Duodenal mucosa (tissue), 2 donors: Measurements from ENCODE around the gene CFAP58.

ENCODE experiments used
- H3K27ac ChIP-seq: one replicate; pipeline ENCODE4 v1.7.0; 2013; ENCODE audit warnings: low read depth, low read length
- H3K27me3 ChIP-seq, 2 donors: one replicate each; pipeline ENCODE4 v1.7.0; 2013; ENCODE audit warnings: low read length in 2 of 2, control low read depth in 1 of 2; ENCODE audit not compliant: insufficient read depth in 2 of 2, control insufficient read depth in 1 of 2
- H3K36me3 ChIP-seq, 2 donors: one replicate each; pipeline ENCODE4 v1.7.0; 2013; ENCODE audit warnings: low read length in 2 of 2, control low read depth in 1 of 2; ENCODE audit not compliant: insufficient read depth in 2 of 2, control insufficient read depth in 1 of 2
- H3K4me1 ChIP-seq, 2 donors: one replicate each; pipeline ENCODE4 v1.7.0; 2013; ENCODE audit warnings: low read length in 2 of 2, control low read depth in 1 of 2; ENCODE audit not compliant: insufficient read depth in 2 of 2, control insufficient read depth in 1 of 2
- H3K4me3 ChIP-seq, 2 donors: one replicate each; pipeline ENCODE4 v1.7.0; 2013; ENCODE audit warnings: low read length in 2 of 2, low read depth in 1 of 2
- H3K9ac ChIP-seq, 2 donors: one replicate each; pipeline ENCODE4 v1.7.0; 2013; ENCODE audit warnings: low read length in 2 of 2, low read depth in 1 of 2
- H3K9me3 ChIP-seq, 2 donors: one replicate each; pipeline ENCODE4 v1.7.0; 2013; ENCODE audit warnings: low read length in 2 of 2, control low read depth in 1 of 2; ENCODE audit not compliant: control insufficient read depth in 1 of 2

Gene CFAP58

DNA sequence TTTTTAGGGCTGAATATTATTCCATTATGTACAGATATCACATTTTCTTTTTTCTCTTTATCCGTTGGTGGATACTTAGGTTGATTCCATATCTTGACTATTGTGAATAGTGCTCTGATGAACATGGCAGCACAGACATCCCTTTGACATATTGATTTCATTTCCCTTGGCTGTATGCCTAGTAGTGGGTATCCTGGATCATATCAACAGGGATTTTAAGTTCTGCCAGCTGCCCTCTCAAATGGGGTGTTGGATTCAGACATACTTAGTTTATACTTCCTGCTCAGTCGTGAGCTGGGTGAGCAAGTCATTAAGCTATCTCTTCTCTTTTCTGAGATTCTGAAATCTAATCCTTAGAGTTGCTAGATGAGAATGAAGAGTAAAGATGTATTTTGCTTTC is 147.8 kb downstream of the CFAP58 start:
- H3K4me1 ChIP-seq: no peaks in the 10 kb centered on the region
- H3K27me3 ChIP-seq: no peaks in the 10 kb centered on the region
- H3K9me3 ChIP-seq: no peaks in the 10 kb centered on the region
- no peak overlapping the region for H3K27ac ChIP-seq
- no peak overlapping the region for H3K9ac ChIP-seq
- no peaks in the 10 kb centered on the region for H3K36me3 ChIP-seq
- no peak overlapping the region for H3K4me3 ChIP-seq

- no peak overlapping the region for H3K9ac ChIP-seq
- H3K27ac ChIP-seq: no peak overlapping the region
- H3K27me3 ChIP-seq: no peaks in the 10 kb centered on the region
- no peak overlapping the region for H3K4me3 ChIP-seq
- H3K4me1 ChIP-seq: no peaks in the 10 kb centered on the region
- H3K9me3 ChIP-seq: no peaks in the 10 kb centered on the region
- no peaks in the 10 kb centered on the region for H3K36me3 ChIP-seq
Observed at GRCh38 chr10:104501864-104502579, 148.4 kb downstream of the CFAP58 start.

- Histone ChIP-seq H3K9ac (no peak overlapping the region), H3K27me3 (no peaks in the 10 kb centered on the region), H3K36me3 (no peaks in the 10 kb centered on the region), H3K4me1 (no peaks in the 10 kb centered on the region), H3K4me3 (no peak overlapping the region), H3K9me3 (no peaks in the 10 kb centered on the region), H3K27ac (no peak overlapping the region)
Observed at GRCh38 chr10:104502907-104503306, 149.3 kb downstream of the CFAP58 start.
